Keratinocyte (primary cell): Measurements from ENCODE around the gene GPR62. TPM values are rescaled to one million over a fixed set of nuclear protein-coding genes. Genes with fewer than 3 reads are reported as not detected.

Experiments used
- DNase-seq: peaks from one replicate; pipeline ENCODE4 v3.0.0-alpha.2; 2011; ENCODE audit warnings: low read depth, missing footprints, low spot score
- FAIRE-seq: peaks from 2 replicates; lab custom pipeline; 2011; peaks lifted over from hg19 to GRCh38; lab: Jason Lieb, UNC
- H2AFZ ChIP-seq: 2 replicates; pipeline ENCODE4 v1.6.0; 2012; ENCODE audit warnings: low read length, control low read depth, inconsistent platforms; ENCODE audit not compliant: control insufficient read depth
- H3K27ac ChIP-seq: 2 replicates; pipeline ENCODE4 v1.5.1; 2011; ENCODE audit warnings: low read length; ENCODE audit not compliant: control insufficient read depth, insufficient read depth
- H3K27me3 ChIP-seq: 3 replicates; pipeline ENCODE4 v1.6.0; 2011; ENCODE audit warnings: low read length; ENCODE audit not compliant: control insufficient read depth, insufficient read depth; ENCODE audit errors: extremely low read depth
- H3K36me3 ChIP-seq, 2 experiments: 2 replicates in 1 of 2; 3 replicates in 1 of 2; pipeline ENCODE4 v1.5.1; 2011; ENCODE audit warnings: low read length in 2 of 2, mild to moderate bottlenecking in 1 of 2; ENCODE audit not compliant: control insufficient read depth in 2 of 2, insufficient read depth in 2 of 2; ENCODE audit errors: extremely low read depth in 1 of 2
- H3K4me1 ChIP-seq: 3 replicates; pipeline ENCODE4 v1.5.1; 2011; ENCODE audit warnings: low read length; ENCODE audit not compliant: control insufficient read depth, insufficient read depth; ENCODE audit errors: extremely low read depth
- H3K4me2 ChIP-seq: 3 replicates; pipeline ENCODE4 v1.6.0; 2011; ENCODE audit warnings: low read depth, low read length; ENCODE audit not compliant: control insufficient read depth, insufficient read depth; ENCODE audit errors: extremely low read depth
- H3K4me3 ChIP-seq, 3 experiments: fragments of 200-600 bp in 1 of 3; sonication (generic) in 1 of 3; 2 replicates in 2 of 3; 3 replicates in 1 of 3; pipeline ENCODE4 v1.5.1; 2011 to 2016; ENCODE audit warnings: low read length in 3 of 3, mild to moderate bottlenecking in 3 of 3, control low read depth in 2 of 3, inconsistent platforms in 1 of 3, low read depth in 1 of 3, mixed read lengths in 1 of 3, mixed run types in 1 of 3, moderate library complexity in 1 of 3; ENCODE audit not compliant: control insufficient read depth in 2 of 3, insufficient read depth in 2 of 3; ENCODE audit errors: extremely low read depth in 1 of 3
- H3K79me2 ChIP-seq: 2 replicates; pipeline ENCODE4 v1.6.0; 2012; ENCODE audit warnings: low read length; ENCODE audit not compliant: control insufficient read depth, insufficient read depth
- H3K9ac ChIP-seq: 3 replicates; pipeline ENCODE4 v1.6.0; 2011; ENCODE audit warnings: low read length; ENCODE audit not compliant: control insufficient read depth, insufficient read depth; ENCODE audit errors: extremely low read depth
- H3K9me1 ChIP-seq: 3 replicates; pipeline ENCODE4 v1.6.0; 2011; ENCODE audit warnings: low read length; ENCODE audit not compliant: control insufficient read depth, insufficient read depth; ENCODE audit errors: extremely low read depth
- H3K9me3 ChIP-seq: 2 replicates; pipeline ENCODE4 v1.5.1; 2012; ENCODE audit warnings: low read depth, low read length; ENCODE audit not compliant: control insufficient read depth
- H4K20me1 ChIP-seq: 3 replicates; pipeline ENCODE4 v1.6.0; 2011; ENCODE audit warnings: low read length; ENCODE audit not compliant: control insufficient read depth, insufficient read depth; ENCODE audit errors: extremely low read depth
- CTCF ChIP-seq, 3 experiments: IDR thresholded peaks in 1 of 3; conservative IDR thresholded peaks in 1 of 3; optimal IDR thresholded peaks in 1 of 3; 2 replicates in 2 of 3; 3 replicates in 1 of 3; pipeline versions ENCODE3 to v1.5.1; 2011; ENCODE audit warnings: low read length in 3 of 3, mild to moderate bottlenecking in 3 of 3, moderate library complexity in 2 of 3, control low read depth in 1 of 3, inconsistent platforms in 1 of 3; ENCODE audit not compliant: insufficient read depth in 2 of 3; ENCODE audit errors: extremely low read depth in 1 of 3
- EZH2 ChIP-seq: IDR thresholded peaks from one replicate; pipeline ENCODE4 v1.6.1; 2012; ENCODE audit warnings: inconsistent platforms, mild to moderate bottlenecking, low read length, moderate library complexity
- dilution Hi-C: fragments of 300-500 bp; cut with MboI; formaldehyde crosslinking; loops from one replicate; pipeline ENCODE4 v1.7.0; 2020; ENCODE audit warnings: low sequenced_read_pairs; ENCODE audit not compliant: extremely low pct_ligation_motif_present
- polyA plus RNA-seq, 5 experiments: library from polyadenylated mRNA; depleted of rRNA in 3 of 5; stranded (reverse) in 3 of 5; stranded (forward) in 1 of 5; unstranded in 1 of 5; fragments of >200 nt; gene quantifications; 1 replicate in 1 of 5; 2 replicates in 3 of 5; 3 replicates in 1 of 5; pipeline versions ENCODE4 v1.2.1 to v1.2.3, GENCODE V29; 2011 to 2012; ENCODE audit warnings: missing spikeins in 2 of 5, low read depth in 1 of 5, low replicate concordance in 1 of 5

Gene GPR62
- polyA plus RNA-seq, 1 donor (not counting 4 experiments of a cell fraction or from before 2014, with no cell fraction given) = not detected

DNA sequence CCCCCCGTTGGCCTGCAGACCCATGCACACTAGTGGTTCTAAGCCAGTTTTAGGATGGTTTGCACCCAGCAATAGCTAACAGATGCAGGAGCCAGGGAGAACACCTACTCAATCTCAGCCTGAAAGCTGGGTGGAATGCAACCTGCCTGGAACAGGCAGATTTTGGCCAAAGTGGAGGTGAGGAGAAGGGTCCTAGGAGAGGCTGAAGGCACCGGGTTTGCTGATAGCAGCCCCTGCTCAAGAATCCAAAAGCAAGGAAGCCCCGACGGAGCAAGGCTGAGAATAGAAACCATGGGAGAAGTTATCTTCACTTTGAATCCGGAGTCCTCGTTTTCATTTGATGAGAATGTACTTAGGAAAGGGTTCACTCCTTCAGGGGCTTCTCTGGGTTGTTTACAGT, 23.4 kb upstream of the GPR62 start:
- Histone ChIP-seq H3K4me2 (no peak overlapping the region), H3K79me2 (no peaks in the 10 kb centered on the region), H3K4me3 (no peak overlapping the region), H3K27me3 (no peaks in the 10 kb centered on the region), H3K27ac (no peak overlapping the region), H3K4me1 (no peaks in the 10 kb centered on the region), H3K36me3 (peaks cover 16 to 32% of the 10 kb centered on the region in 2 experiments), H3K9me3 (no peaks in the 10 kb centered on the region), H3K9ac (no peak overlapping the region), H4K20me1 (peaks cover 4% of the 10 kb centered on the region), H2AFZ (no peak overlapping the region), H3K9me1 (no peaks in the 10 kb centered on the region)
- dilution Hi-C loops = no loop called here
- no peak for TF ChIP-seq EZH2
- TF ChIP-seq CTCF (optimal IDR thresholded peaks at IDR 0.05 in 1 of 3, IDR thresholded peaks at IDR 0.05 in 1 of 3, conservative IDR thresholded peaks at IDR 0.05 in 1 of 3; ENCODE audit: extremely low read depth in 1 of 3, insufficient read depth in 2 of 3, low read length in 3 of 3) = no peak
- FAIRE-seq (no peak), DNase-seq (no peak)

DNA sequence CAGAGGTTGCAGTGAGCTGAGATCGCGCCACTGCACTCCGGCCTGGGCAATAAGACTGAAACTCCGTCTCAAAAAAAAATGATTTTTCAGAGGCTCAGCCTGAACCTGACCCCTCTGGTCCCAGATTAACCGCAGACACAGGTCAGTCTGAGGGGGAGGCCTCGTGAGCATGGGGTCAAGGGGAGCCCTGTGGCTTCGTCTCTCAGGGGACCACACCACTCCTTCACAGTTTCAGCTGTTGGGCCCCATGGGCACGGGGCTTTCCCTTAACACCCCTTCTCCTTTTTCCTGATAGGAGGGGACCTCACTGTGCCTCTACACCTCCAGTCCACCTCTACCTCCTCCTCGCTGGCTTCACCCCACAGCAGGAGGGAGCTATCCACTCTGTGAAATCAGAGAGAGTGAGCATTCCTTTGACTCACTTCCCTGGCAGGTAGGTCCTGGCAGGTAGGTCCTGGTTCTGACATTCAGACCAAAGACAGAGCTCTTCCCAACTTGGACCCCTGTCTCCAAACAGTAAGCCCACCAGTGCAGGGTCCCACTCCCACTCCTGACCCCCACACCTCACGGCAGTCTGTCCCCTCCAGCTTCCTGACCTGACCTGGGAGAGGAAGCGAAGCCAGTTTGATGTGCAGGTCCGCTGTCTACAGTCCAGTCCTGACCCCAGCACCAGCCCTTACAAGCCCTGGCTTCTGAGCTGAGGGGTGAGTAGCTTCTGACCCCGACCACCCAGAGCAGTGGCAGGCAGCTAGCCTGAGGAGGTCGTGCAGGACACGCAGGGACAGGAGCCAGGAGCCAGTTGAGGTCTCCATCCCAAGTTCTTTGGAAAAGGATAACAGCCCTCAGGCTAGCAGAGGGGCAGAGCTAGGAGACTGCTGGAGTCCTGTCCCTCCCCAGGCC, 22.5 kb upstream of the GPR62 start:
- Histone ChIP-seq H3K4me3 (no peak overlapping the region), H3K4me1 (no peaks in the 10 kb centered on the region), H3K9ac (no peak overlapping the region), H3K79me2 (no peaks in the 10 kb centered on the region), H2AFZ (no peak overlapping the region), H3K27ac (no peak overlapping the region), H3K36me3 (peaks cover 25 to 40% of the 10 kb centered on the region in 2 experiments), H3K9me3 (no peaks in the 10 kb centered on the region), H3K4me2 (no peak overlapping the region), H3K9me1 (no peaks in the 10 kb centered on the region), H4K20me1 (peaks cover 4% of the 10 kb centered on the region), H3K27me3 (no peaks in the 10 kb centered on the region)
- dilution Hi-C loops = no loop called here
- TF ChIP-seq CTCF (optimal IDR thresholded peaks at IDR 0.05 in 1 of 3, IDR thresholded peaks at IDR 0.05 in 1 of 3, conservative IDR thresholded peaks at IDR 0.05 in 1 of 3; ENCODE audit: extremely low read depth in 1 of 3, insufficient read depth in 2 of 3, low read length in 3 of 3) (no peak), EZH2 (no peak)
- no peak for DNase-seq
- FAIRE-seq = no peak
